ENCODE measurements around the gene TMEM97.

Gene TMEM97

DNA sequence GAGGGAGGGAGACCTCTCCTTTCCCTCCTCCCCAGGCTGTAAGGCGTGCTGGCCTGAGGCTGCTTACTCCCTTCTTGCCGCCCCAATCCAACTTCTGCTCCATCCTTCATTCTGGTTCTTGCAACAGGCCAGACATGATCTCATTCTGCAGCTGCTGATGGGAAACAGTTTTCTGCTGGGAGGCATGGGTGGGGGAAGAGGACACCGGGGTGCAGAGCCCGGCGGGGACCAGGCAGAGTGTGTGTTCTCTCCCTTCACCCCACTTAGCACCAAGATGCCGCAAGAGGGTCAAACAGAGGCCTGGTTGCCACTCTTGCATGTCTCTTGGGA, 53.9 kb downstream of the TMEM97 start:
- TF ChIP-seq PAX5 (IDR thresholded peaks at IDR 0.05; ENCODE audit: insufficient read depth, low read length, severe bottlenecking) (no peak), POLR2AphosphoS5 (IDR thresholded peaks at IDR 0.05; ENCODE audit: low read depth, low read length) (no peak), POLR2A (IDR thresholded peaks at IDR 0.05; ENCODE audit: low read depth, low read length) (no peak), TAF1 (IDR thresholded peaks at IDR 0.05; ENCODE audit: low read depth, low read length) (no peak), POU2F2 (IDR thresholded peaks at IDR 0.05; ENCODE audit: low read depth, low read length) (no peak), SPI1 (IDR thresholded peaks at IDR 0.05; ENCODE audit: low read depth, low read length) (no peak)
- FAIRE-seq = no peak
- no peak for DNase-seq (ENCODE audit: insufficient read length, low spot score)

Measured in GM12891 (cell line).